Fibroblast of lung (primary cell): ENCODE results near the gene SLC25A30. TPM values are rescaled to one million over a fixed set of nuclear protein-coding genes. Genes with fewer than 3 reads are reported as not detected.

ENCODE experiments used
- DNase-seq, 2 donors: peaks; one replicate each; pipeline versions ENCODE4 v3.0.0 to v3.0.0-alpha.2; 2010; ENCODE audit warnings: low read depth in 2 of 2
- H2AFZ ChIP-seq: 2 replicates; pipeline ENCODE4 v1.5.1; 2012; ENCODE audit warnings: low read length, control low read depth, inconsistent platforms
- H3K27ac ChIP-seq: 2 replicates; pipeline ENCODE4 v1.5.1; 2011; ENCODE audit warnings: low read length, control low read depth; ENCODE audit not compliant: insufficient read depth
- H3K27me3 ChIP-seq: 2 replicates; pipeline ENCODE4 v1.5.1; 2011; ENCODE audit warnings: mild to moderate bottlenecking, low read length; ENCODE audit not compliant: control insufficient read depth, insufficient read depth
- H3K36me3 ChIP-seq: 2 replicates; pipeline ENCODE4 v1.5.1; 2011; ENCODE audit warnings: low read length; ENCODE audit not compliant: control insufficient read depth, insufficient read depth
- H3K4me1 ChIP-seq: 2 replicates; pipeline ENCODE4 v1.5.1; 2011; ENCODE audit warnings: low read length; ENCODE audit not compliant: control insufficient read depth, insufficient read depth; ENCODE audit errors: extremely low read depth
- H3K4me2 ChIP-seq: 2 replicates; pipeline ENCODE4 v1.5.1; 2011; ENCODE audit warnings: low read length, control low read depth; ENCODE audit not compliant: insufficient read depth; ENCODE audit errors: extremely low read depth
- H3K4me3 ChIP-seq, 4 experiments: fragments of 200-600 bp in 1 of 4; sonication (generic) in 1 of 4; replicated peaks in 1 of 4; 2 replicates each; pipeline ENCODE4 v1.5.1; 2011 to 2016; ENCODE audit warnings: low read length in 4 of 4, low read depth in 3 of 4, mild to moderate bottlenecking in 3 of 4, control low read depth in 2 of 4, inconsistent platforms in 1 of 4, mixed read lengths in 1 of 4; ENCODE audit not compliant: insufficient read depth in 1 of 4; ENCODE audit errors: control extremely low read depth in 1 of 4
- H3K79me2 ChIP-seq: 2 replicates; pipeline ENCODE4 v1.5.1; 2012; ENCODE audit warnings: mild to moderate bottlenecking, low read length, inconsistent platforms; ENCODE audit not compliant: control insufficient read depth, insufficient read depth
- H3K9ac ChIP-seq: 2 replicates; pipeline ENCODE4 v1.5.1; 2011; ENCODE audit warnings: mild to moderate bottlenecking, low read length, control low read depth; ENCODE audit not compliant: insufficient read depth
- H3K9me3 ChIP-seq: 2 replicates; pipeline ENCODE4 v1.5.1; 2012; ENCODE audit warnings: low read depth, low read length; ENCODE audit not compliant: control insufficient read depth, insufficient read depth
- H4K20me1 ChIP-seq: 2 replicates; pipeline ENCODE4 v1.5.1; 2011; ENCODE audit warnings: low read length; ENCODE audit not compliant: control insufficient read depth, insufficient read depth; ENCODE audit errors: extremely low read depth
- EZH2 ChIP-seq: IDR thresholded peaks from 2 replicates; pipeline ENCODE4 v1.5.1; 2012; ENCODE audit warnings: low read length, control low read depth, mild to moderate bottlenecking; ENCODE audit errors: missing control alignments
- polyA plus RNA-seq, 2 donors: library from polyadenylated mRNA; depleted of rRNA in 1 of 2; stranded (reverse) in 1 of 2; unstranded in 1 of 2; fragments of >200 nt; gene quantifications; 2 replicates each; pipeline ENCODE4 v1.2.1, GENCODE V29; 2011 to 2012; ENCODE audit warnings: missing spikeins in 1 of 2
- total RNA-seq: library from RNA; depleted of rRNA; stranded (reverse); fragments of >200 nt; gene quantifications from 2 replicates; pipeline ENCODE4 v1.2.1, GENCODE V29; 2014
- TF ChIP-seq, protein P1 (sequence below), 2 donors: IDR thresholded peaks in 1 of 2; conservative IDR thresholded peaks in 1 of 2; 1 replicate in 1 of 2; 2 replicates in 1 of 2; pipeline ENCODE4 v1.5.1; 2011 to 2012; ENCODE audit warnings: low read length in 2 of 2, control low read depth in 1 of 2, inconsistent platforms in 1 of 2, low read depth in 1 of 2, mild to moderate bottlenecking in 1 of 2

Gene SLC25A30
- total and polyA plus RNA-seq, 2 donors (not counting 1 experiment from before 2014, with no cell fraction given): 14.5 to 27.6 TPM

DNA sequence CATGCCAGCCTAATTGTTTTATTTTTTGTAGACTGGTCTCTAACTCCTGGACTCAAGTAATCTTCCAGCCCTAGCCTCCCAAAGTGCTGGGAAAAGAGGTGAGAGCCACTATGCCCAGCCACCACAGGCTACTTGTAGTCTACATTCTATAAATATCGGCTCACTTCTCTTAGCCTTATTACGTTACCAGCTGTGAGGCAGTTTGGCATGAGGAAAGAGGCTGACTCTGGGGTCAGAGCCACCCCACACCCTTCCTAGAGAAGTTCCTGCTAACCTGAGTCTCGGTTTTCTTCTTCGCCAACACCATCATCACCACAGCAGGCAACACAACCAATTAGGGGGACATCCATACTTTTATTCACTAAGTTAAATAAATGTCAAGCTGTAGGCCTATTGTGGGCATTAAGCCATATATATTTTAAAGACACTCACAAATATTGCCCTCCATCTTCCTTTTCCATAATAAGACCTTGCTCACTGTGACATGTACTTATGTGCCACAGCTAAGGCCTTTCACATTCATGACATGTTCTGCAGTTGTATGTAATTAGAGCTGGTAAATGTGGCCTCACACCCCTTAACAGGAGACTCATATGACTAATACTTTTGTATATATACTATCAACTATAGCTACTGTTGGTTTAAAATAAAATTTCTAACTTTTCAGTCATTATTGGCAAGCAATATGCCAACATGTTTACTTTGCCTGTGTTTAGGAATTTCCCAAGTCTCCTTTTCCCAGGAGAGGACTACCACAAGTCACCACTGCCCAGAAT is 5.7 kb downstream of the SLC25A30 start:
- Histone ChIP-seq H3K27me3 (no peaks in the 10 kb centered on the region), H3K36me3 (peaks cover 6% of the 10 kb centered on the region), H4K20me1 (no peaks in the 10 kb centered on the region), H3K4me1 (peaks cover 8% of the 10 kb centered on the region), H3K4me3 (no peak overlapping the region), H3K27ac (no peak overlapping the region), H3K4me2 (peak overlapping the region; percentile 18), H3K79me2 (peaks cover 10% of the 10 kb centered on the region), H2AFZ (no peak overlapping the region), H3K9ac (no peak overlapping the region), H3K9me3 (no peaks in the 10 kb centered on the region)
- DNase-seq: peak; percentile 13 to 62
- TF ChIP-seq, protein P1, sequence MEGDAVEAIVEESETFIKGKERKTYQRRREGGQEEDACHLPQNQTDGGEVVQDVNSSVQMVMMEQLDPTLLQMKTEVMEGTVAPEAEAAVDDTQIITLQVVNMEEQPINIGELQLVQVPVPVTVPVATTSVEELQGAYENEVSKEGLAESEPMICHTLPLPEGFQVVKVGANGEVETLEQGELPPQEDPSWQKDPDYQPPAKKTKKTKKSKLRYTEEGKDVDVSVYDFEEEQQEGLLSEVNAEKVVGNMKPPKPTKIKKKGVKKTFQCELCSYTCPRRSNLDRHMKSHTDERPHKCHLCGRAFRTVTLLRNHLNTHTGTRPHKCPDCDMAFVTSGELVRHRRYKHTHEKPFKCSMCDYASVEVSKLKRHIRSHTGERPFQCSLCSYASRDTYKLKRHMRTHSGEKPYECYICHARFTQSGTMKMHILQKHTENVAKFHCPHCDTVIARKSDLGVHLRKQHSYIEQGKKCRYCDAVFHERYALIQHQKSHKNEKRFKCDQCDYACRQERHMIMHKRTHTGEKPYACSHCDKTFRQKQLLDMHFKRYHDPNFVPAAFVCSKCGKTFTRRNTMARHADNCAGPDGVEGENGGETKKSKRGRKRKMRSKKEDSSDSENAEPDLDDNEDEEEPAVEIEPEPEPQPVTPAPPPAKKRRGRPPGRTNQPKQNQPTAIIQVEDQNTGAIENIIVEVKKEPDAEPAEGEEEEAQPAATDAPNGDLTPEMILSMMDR (conservative IDR thresholded peaks at IDR 0.05 in 1 of 2, IDR thresholded peaks at IDR 0.05 in 1 of 2; ENCODE audit: low read depth in 1 of 2, low read length in 2 of 2): no peak
- TF ChIP-seq EZH2: no peak

DNA sequence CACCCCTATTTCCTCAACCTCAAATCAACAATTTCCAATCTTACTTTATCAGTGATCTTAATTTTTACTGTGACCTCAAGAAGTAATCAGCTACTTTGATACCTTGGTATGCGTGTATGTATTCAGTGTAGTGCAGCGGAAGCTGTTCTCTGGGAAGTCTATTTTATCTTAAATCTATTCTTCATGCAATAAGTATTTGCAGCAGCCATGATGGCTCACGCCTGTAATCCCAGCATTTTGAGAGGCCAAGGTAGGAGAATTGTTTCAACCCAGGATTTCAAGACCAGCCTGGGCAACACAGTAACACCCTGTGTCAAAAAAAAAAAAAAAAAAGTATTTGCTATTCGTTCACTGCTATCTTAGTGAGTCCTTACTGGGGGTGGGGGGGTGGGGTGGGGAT is 6.5 kb downstream of the SLC25A30 start:
- Histone ChIP-seq H3K4me3 (no peak overlapping the region), H3K27ac (no peak overlapping the region), H3K9me3 (no peaks in the 10 kb centered on the region), H2AFZ (no peak overlapping the region), H3K79me2 (peaks cover 10% of the 10 kb centered on the region), H3K27me3 (no peaks in the 10 kb centered on the region), H3K4me1 (peaks cover 8% of the 10 kb centered on the region), H3K4me2 (no peak overlapping the region), H3K9ac (no peak overlapping the region), H3K36me3 (peaks cover 8% of the 10 kb centered on the region), H4K20me1 (no peaks in the 10 kb centered on the region)
- TF ChIP-seq, protein P1 (conservative IDR thresholded peaks at IDR 0.05 in 1 of 2, IDR thresholded peaks at IDR 0.05 in 1 of 2; ENCODE audit: low read depth in 1 of 2, low read length in 2 of 2): no peak
- no peak for TF ChIP-seq EZH2
- DNase-seq: no peak

DNA sequence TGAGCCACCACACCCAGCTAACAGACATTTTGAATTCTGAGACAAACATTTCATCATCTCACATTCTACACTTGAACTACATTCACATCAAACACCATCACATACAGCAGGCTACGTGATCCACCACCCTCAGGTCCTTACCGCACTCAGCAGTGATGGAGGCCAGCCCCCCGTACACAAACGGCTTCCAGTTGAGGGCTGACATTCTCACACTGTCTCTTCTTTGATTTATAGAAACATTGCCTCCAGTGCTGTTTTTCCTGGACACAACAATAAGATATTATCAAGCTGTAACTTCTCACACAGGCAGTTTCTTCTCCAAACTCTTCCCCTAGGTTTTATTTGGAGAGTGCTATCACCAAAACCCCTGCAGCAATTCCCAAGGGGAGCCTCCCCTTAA is 7.0 kb downstream of the SLC25A30 start:
- no peak overlapping the region for H2AFZ ChIP-seq
- H3K27me3 ChIP-seq: no peaks in the 10 kb centered on the region
- peaks cover 7% of the 10 kb centered on the region for H3K79me2 ChIP-seq
- no peak overlapping the region for H3K4me2 ChIP-seq
- no peaks in the 10 kb centered on the region for H3K9me3 ChIP-seq
- peaks cover 8% of the 10 kb centered on the region for H3K4me1 ChIP-seq
- H3K9ac ChIP-seq: no peak overlapping the region
- H3K36me3 ChIP-seq: peaks cover 8% of the 10 kb centered on the region
- no peak overlapping the region for H3K4me3 ChIP-seq
- no peak for TF ChIP-seq EZH2
- TF ChIP-seq, protein P1 (conservative IDR thresholded peaks at IDR 0.05 in 1 of 2, IDR thresholded peaks at IDR 0.05 in 1 of 2; ENCODE audit: low read depth in 1 of 2, low read length in 2 of 2): no peak
- no peak overlapping the region for H3K27ac ChIP-seq
- no peaks in the 10 kb centered on the region for H4K20me1 ChIP-seq
- no peak for DNase-seq
